Osteoblast (primary cell): ENCODE data around the gene TEC. TPM values are rescaled to one million over a fixed set of nuclear protein-coding genes. Genes with fewer than 3 reads are reported as not detected.

ENCODE experiments used
- DNase-seq: peaks from one replicate; pipeline ENCODE4 v3.0.0; 2011; ENCODE audit warnings: low spot score, mixed read lengths; ENCODE audit not compliant: insufficient read length; ENCODE audit errors: missing footprints
- H2AFZ ChIP-seq: 2 replicates; pipeline ENCODE4 v1.6.0; 2011; ENCODE audit warnings: mild to moderate bottlenecking, low read length
- H3K27ac ChIP-seq: 2 replicates; pipeline ENCODE4 v1.5.1; 2011; ENCODE audit warnings: mild to moderate bottlenecking, low read depth, low read length, moderate library complexity
- H3K27me3 ChIP-seq: 2 replicates; pipeline ENCODE4 v1.6.0; 2012; ENCODE audit warnings: mild to moderate bottlenecking, control low read depth, inconsistent platforms, low read length, moderate library complexity; ENCODE audit not compliant: insufficient read depth
- H3K36me3 ChIP-seq: 2 replicates; pipeline ENCODE4 v1.5.1; 2011; ENCODE audit warnings: mild to moderate bottlenecking, low read length, control low read depth, moderate library complexity; ENCODE audit not compliant: insufficient read depth
- H3K4me1 ChIP-seq: 2 replicates; pipeline ENCODE4 v1.5.1; 2011; ENCODE audit warnings: mild to moderate bottlenecking, low read length, control low read depth, moderate library complexity; ENCODE audit not compliant: insufficient read depth
- H3K4me2 ChIP-seq: 2 replicates; pipeline ENCODE4 v1.6.0; 2011; ENCODE audit warnings: mild to moderate bottlenecking, low read length; ENCODE audit not compliant: insufficient read depth
- H3K4me3 ChIP-seq: fragments of 200-600 bp; sonication (generic); 3 replicates; pipeline ENCODE4 v1.5.1; 2012; ENCODE audit warnings: mild to moderate bottlenecking, low read length, inconsistent platforms; ENCODE audit not compliant: insufficient read depth
- H3K79me2 ChIP-seq: 2 replicates; pipeline ENCODE4 v1.6.0; 2012; ENCODE audit warnings: mild to moderate bottlenecking, low read length, control low read depth, inconsistent platforms; ENCODE audit not compliant: insufficient read depth
- H3K9me3 ChIP-seq: 2 replicates; pipeline ENCODE4 v1.5.1; 2011; ENCODE audit warnings: low read depth, low read length, control low read depth
- H4K20me1 ChIP-seq: 2 replicates; pipeline ENCODE4 v1.6.0; 2012; ENCODE audit warnings: mild to moderate bottlenecking, low read length, control low read depth; ENCODE audit not compliant: insufficient read depth
- total RNA-seq: library from RNA; depleted of rRNA; stranded (reverse); fragments of >200 nt; gene quantifications from 2 replicates; pipeline ENCODE4 v1.2.3, GENCODE V29; 2012
- TF ChIP-seq, protein P1 (sequence below): IDR thresholded peaks from 2 replicates; pipeline ENCODE4 v1.5.1; 2011; ENCODE audit warnings: mild to moderate bottlenecking, low read depth, low read length, moderate library complexity; ENCODE audit errors: extremely low read depth

TEC gene
- total RNA-seq, 1 donor: 1.8 TPM

DNA sequence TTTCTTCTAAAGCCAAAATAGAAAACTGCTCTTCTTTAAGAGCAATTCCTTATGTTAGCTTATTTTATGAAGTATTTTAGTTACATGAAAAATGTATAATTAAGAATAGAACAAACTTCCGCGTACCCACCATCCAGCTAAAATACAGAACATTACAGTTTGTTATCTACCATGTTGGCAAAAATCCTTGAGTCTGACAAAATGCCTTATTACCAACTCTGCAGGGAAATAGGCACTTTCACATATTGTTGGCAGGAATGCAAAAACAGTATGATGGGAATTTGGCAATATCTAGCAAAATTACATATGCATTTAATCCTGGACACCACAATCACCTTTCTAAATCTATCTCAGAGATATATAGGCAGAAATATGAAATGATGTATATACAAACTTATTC is 39.3 kb upstream of the TEC start:
- TF ChIP-seq, protein P1, sequence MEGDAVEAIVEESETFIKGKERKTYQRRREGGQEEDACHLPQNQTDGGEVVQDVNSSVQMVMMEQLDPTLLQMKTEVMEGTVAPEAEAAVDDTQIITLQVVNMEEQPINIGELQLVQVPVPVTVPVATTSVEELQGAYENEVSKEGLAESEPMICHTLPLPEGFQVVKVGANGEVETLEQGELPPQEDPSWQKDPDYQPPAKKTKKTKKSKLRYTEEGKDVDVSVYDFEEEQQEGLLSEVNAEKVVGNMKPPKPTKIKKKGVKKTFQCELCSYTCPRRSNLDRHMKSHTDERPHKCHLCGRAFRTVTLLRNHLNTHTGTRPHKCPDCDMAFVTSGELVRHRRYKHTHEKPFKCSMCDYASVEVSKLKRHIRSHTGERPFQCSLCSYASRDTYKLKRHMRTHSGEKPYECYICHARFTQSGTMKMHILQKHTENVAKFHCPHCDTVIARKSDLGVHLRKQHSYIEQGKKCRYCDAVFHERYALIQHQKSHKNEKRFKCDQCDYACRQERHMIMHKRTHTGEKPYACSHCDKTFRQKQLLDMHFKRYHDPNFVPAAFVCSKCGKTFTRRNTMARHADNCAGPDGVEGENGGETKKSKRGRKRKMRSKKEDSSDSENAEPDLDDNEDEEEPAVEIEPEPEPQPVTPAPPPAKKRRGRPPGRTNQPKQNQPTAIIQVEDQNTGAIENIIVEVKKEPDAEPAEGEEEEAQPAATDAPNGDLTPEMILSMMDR: no peak
- no peaks in the 10 kb centered on the region for H3K36me3 ChIP-seq
- H3K27ac ChIP-seq: no peak overlapping the region
- H4K20me1 ChIP-seq: no peaks in the 10 kb centered on the region
- H3K4me1 ChIP-seq: no peaks in the 10 kb centered on the region
- H3K4me3 ChIP-seq: no peak overlapping the region
- no peaks in the 10 kb centered on the region for H3K9me3 ChIP-seq
- H3K79me2 ChIP-seq: no peaks in the 10 kb centered on the region
- no peak for DNase-seq
- no peaks in the 10 kb centered on the region for H3K27me3 ChIP-seq
- H3K4me2 ChIP-seq: no peak overlapping the region
- H2AFZ ChIP-seq: no peak overlapping the region

DNA sequence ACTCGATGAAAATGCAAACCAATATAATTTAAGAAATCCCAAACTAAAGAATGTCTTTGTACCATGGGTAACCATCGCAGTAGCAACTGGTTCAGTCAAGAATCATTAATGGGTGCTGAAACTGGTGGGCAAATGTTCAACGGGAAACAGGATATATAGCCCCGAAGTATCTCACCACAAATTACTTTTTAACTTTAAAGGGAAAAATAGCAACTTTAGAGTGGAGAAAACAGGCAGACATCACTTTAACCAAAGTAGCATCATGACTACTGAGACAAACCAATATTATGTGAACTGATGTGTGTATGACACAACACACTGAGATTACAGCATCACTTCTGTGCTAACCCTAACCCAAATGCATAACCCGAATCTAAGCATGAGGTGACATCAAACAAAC is 37.9 kb upstream of the TEC start:
- DNase-seq: no peak
- Histone ChIP-seq H3K36me3 (no peaks in the 10 kb centered on the region), H3K79me2 (no peaks in the 10 kb centered on the region), H3K4me1 (no peaks in the 10 kb centered on the region), H3K4me3 (no peak overlapping the region), H3K4me2 (no peak overlapping the region), H2AFZ (no peak overlapping the region), H3K27me3 (no peaks in the 10 kb centered on the region), H3K27ac (no peak overlapping the region), H3K9me3 (no peaks in the 10 kb centered on the region), H4K20me1 (no peaks in the 10 kb centered on the region)
- TF ChIP-seq, protein P1: no peak

DNA sequence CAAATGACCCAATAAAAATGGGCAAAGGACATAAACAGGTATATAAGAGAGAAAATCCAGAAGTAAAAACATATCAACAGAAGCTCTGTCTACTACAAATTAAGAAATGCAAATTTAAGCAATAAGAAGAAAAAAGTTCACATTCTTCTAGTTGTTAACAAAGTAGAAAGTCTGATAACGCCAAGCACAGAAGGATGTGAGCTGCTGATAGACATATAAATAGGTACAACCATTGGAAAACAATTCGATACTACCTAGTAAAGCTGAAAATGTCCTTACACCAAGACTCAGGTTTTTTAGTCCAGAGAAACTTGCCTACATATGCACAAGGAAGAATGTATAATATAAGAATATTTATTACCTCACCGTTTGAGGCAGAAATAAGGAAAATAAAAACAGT is 35.9 kb upstream of the TEC start:
- Histone ChIP-seq H3K36me3 (no peaks in the 10 kb centered on the region), H3K9me3 (no peaks in the 10 kb centered on the region), H3K27me3 (no peaks in the 10 kb centered on the region), H3K79me2 (no peaks in the 10 kb centered on the region), H2AFZ (peak overlapping the region; percentile 37), H4K20me1 (no peaks in the 10 kb centered on the region), H3K4me2 (peak overlapping the region; percentile 56), H3K4me1 (no peaks in the 10 kb centered on the region), H3K27ac (no peak overlapping the region), H3K4me3 (no peak overlapping the region)
- no peak for DNase-seq
- TF ChIP-seq, protein P1: no peak

DNA sequence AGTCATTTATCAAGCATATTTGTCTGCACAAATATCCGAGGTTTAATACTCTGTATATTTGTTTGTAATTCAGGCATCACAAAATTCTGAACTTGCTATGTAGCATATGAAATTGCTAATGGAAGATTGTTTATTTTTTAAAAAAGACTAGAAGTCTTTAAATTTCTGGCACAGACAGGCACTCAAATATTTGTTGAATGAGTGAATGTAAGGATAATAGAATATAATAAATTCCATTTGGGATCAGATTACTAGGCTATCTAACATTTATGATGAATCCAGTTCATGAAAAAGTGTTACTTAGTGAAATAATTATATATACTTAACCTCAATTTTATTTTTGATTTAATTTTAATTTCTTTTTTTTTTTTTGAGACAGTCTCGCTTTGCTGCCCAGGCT is 30.4 kb upstream of the TEC start:
- Histone ChIP-seq H3K4me1 (peaks cover 23% of the 10 kb centered on the region), H3K9me3 (no peaks in the 10 kb centered on the region), H3K27me3 (no peaks in the 10 kb centered on the region), H3K27ac (no peak overlapping the region), H3K36me3 (no peaks in the 10 kb centered on the region), H2AFZ (no peak overlapping the region), H4K20me1 (no peaks in the 10 kb centered on the region), H3K79me2 (no peaks in the 10 kb centered on the region), H3K4me2 (peak overlapping the region; percentile 3), H3K4me3 (no peak overlapping the region)
- TF ChIP-seq, protein P1: no peak
- no peak for DNase-seq
